Anterior cingulate cortex (tissue), 58 donors: Measurements from ENCODE around the gene RPH3AL.
"Not testable (repeated sequence)": the region's sequence is repeated elsewhere in the genome, so short reads cannot be mapped to it uniquely, and the experiment has no call there.

Experiments used
- DNase-seq, 58 donors: peaks; one replicate each; lab custom pipeline; 2025; lab: John Stamatoyannopoulos, UW

The RPH3AL gene

GRCh38 chr17:172401-172800 is 180.2 kb downstream of the RPH3AL start:
- no peak for DNase-seq

DNA sequence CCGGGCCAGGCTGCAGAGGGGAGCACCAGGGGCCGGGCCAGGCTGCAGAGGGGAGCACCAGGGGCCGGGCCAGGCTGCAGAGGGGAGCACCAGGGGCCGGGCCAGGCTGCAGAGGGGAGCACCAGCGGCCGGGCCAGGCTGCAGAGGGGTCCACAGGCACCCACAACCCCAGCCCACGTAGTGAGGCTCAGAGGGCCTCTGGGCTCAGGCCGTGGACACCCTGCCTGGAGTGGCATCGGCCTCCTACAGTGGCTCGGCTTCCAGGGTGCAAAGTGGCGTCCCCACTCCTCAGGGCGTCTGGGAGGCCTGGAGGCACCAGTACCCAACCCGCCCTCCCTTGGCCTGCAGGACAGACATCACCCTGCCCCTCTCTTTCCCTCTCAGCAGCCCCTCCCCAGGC is 180.7 kb downstream of the RPH3AL start:
- DNase-seq: no peak

DNA sequence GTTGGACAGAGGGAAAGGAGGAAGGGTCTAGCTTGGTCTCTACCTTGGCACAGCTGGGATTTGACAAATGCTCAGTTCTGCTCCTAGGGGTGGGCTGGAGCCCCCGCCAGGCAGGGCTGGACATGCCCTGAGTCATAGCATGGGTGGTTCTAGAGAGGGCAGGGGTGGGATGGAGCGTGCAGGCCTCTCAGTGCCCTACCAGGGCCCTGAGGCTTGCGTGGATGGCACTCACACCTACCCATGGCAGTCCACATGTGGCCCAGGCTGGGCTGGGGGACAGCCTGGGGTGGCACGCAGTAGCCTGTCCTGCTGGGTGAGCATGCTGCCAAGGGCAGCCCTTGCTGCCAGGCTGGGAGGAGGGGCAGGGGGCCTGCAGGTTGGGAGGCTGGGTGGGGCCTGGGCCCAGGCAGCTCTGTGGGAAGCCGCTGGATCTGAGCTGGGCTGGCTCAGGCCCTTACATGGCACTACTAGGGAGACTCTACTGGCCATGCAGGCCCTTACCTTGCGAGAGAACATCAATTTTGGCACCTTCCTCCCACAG is 182.4 kb downstream of the RPH3AL start:
- no peak for DNase-seq

DNA sequence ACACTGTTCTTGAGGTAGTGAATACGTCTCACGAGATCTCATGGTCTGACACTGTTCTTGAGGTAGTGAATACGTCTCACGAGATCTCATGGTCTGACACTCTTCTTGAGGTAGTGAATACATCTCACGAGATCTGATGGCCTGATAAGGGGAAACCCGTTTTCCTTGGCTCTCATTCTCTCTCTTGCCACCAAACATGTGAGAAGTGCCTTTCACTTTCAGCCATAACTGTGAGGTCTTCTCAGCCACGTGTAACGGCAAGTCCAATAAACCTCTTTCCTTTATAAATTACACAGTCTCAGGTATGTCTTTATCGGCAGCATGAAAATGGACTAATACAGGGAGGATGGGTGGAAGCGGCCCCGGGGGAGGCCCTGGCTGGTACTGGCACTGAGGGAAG is 184.0 kb downstream of the RPH3AL start:
- not testable (repeated sequence) for DNase-seq

DNA sequence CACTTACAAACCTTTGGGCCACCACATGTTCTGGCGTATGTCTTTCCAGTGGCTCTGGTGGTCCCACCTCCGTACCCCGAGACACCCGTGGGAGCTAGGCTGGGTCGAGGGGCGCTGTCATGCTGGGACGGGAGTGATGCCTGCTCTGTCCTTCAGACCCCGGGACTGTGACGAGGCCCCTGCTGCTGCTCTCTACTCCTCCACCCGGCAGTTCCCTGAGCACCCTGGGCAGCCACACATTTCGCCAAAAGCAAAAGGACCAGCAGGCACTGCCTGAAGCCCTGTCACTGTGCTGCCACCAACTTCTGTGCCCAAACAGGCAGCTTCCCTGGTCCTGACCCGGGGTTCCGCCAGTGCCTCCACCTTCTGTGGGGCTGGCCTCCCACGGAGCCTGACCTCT is 186.7 kb downstream of the RPH3AL start:
- no peak for DNase-seq

DNA sequence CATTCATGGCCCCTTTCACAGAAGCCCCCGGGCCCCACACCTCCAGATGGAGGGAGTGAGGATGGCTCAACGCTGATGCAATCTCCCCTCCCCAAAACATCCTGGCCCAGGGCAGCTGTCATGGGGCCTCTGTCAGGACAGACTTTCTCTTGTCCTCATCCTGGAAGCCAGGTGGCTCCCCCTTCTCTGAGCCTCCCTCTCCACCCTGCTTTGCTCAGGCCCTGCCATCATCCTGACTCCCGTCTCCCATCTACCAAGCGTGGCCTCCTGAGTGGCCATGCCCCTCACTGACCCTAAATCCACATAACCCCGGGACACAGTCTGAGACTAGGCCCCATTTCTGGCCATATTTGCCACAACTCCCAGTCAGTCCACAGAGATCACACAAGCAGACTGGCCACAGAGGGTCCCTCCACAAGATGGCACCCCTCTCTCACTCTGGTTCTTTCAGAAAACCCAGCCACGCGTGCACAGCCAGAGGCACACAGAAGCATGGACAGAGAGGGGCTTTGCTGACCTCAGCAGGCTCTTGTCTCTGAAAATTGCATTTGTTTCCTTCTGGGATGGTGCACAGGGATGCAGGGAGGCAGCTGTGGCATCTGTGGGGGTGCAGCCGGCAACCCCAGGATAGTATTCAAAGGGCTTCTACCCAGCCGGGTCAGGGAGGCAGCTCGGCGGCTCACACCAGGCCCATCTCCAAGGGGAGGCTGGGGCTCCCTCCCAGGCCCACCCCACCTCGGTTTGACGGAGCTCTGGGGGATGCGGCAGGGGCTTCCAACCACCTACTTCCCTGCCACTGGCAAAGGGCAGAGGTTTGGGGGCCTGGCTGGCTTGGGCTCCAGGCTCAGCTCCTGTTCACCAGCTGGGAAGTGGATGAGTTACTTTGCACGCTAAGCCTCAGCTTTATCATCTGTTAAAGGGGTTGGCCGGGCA is 188.0 kb downstream of the RPH3AL start:
- peak in 47 of 58 donors; percentile 9 to 76 (median 36) for DNase-seq

DNA sequence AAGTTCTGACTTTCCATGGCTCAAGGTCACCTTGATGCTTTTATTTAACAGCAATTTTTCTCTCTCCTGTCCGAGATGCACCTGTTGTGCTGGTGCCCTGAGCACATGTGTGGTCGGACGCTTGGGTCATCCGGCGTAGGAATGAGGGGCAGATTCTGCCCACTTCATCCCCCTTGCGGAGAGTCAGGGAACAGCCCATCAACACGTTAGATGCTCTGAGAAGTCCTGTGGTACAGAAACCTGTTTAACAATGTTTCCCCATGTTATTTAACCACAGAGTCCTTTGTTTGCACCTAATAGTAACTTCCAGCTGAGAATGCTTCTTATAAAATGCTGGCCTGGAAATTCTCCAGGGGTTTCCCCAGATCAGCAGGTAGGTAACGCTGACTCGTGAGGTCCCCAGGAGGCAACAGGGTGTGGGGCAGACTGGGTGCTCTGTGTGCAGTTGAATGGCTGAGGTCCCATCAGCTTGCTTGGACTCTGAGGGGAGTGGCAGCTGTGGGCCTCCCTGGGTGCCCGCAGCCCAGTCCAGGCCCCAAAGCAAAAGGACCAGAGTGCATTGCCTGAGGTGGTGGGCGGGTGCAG is 189.0 kb downstream of the RPH3AL start:
- DNase-seq: no peak

- DNase-seq: no peak
Measured at GRCh38 chr17:162689-163088, 189.9 kb downstream of the RPH3AL start.
